Gastrocnemius medialis (tissue), 4 donors: ENCODE measurements around the gene KCNH8. TPM values are rescaled to one million over a fixed set of nuclear protein-coding genes. Genes with fewer than 3 reads are reported as not detected.
"Not testable (repeated sequence)": the region's sequence is repeated elsewhere in the genome, so short reads cannot be mapped to it uniquely, and the experiment has no call there.

ENCODE experiments used
- ATAC-seq, 2 donors: fragments of 150-250 bp; one replicate each; pipeline ENCODE4 v1.9.1; 2016
- DNase-seq, 2 donors: peaks; one replicate each; pipeline ENCODE4 v3.0.0-alpha.2; 2019
- H3K27ac ChIP-seq, 4 donors: fragments of 200-600 bp; sonication (generic); 1 replicate in 1 of 4; 2 replicates in 3 of 4; pipeline ENCODE4 v1.5.1; 2016 to 2018; ENCODE audit warnings: mild to moderate bottlenecking in 2 of 4, moderate library complexity in 1 of 4
- H3K27me3 ChIP-seq, 3 donors: fragments of 200-600 bp; sonication (generic) in 2 of 3; 1 replicate in 1 of 3; 2 replicates in 2 of 3; pipeline versions ENCODE4 v1.5.1 to v1.6.0; 2016 to 2019; ENCODE audit warnings: mild to moderate bottlenecking in 1 of 3, moderate library complexity in 1 of 3
- H3K36me3 ChIP-seq, 2 donors: fragments of 200-600 bp; sonication (generic) in 1 of 2; one replicate each; pipeline ENCODE4 v1.5.1; 2017 to 2018
- H3K4me1 ChIP-seq, 2 donors: fragments of 200-600 bp; sonication (generic) in 1 of 2; one replicate each; pipeline ENCODE4 v1.5.1; 2016 to 2017; ENCODE audit warnings: mild to moderate bottlenecking in 2 of 2
- H3K4me3 ChIP-seq, 4 donors: fragments of 200-600 bp; sonication (generic) in 3 of 4; 1 replicate in 1 of 4; 2 replicates in 3 of 4; pipeline ENCODE4 v1.5.1; 2016 to 2019; ENCODE audit warnings: mild to moderate bottlenecking in 2 of 4
- H3K9me3 ChIP-seq, 3 donors: fragments of 200-600 bp; sonication (generic) in 2 of 3; 1 replicate in 1 of 3; 2 replicates in 2 of 3; pipeline ENCODE4 v1.5.1; 2016 to 2019
- CTCF ChIP-seq, 5 experiments: fragments of 450-650 bp in 3 of 5; fragments of 200-600 bp in 2 of 5; sonication (generic) in 2 of 5; IDR thresholded peaks in 4 of 5; conservative IDR thresholded peaks in 1 of 5; 1 replicate in 4 of 5; 2 replicates in 1 of 5; pipeline ENCODE4 v1.5.1; 2016 to 2019; ENCODE audit warnings: antibody characterized with exemption in 5 of 5, mild to moderate bottlenecking in 3 of 5, moderate library complexity in 3 of 5
- POLR2A ChIP-seq, 2 donors: fragments of 450-650 bp; IDR thresholded peaks; one replicate each; pipeline ENCODE4 v1.6.1; 2017; ENCODE audit warnings: antibody characterized with exemption in 2 of 2, mild to moderate bottlenecking in 2 of 2, moderate library complexity in 2 of 2
- in situ Hi-C, 4 donors: fragments of 200-750 bp; cut with MboI; loops; one replicate each; pipeline versions ENCODE4 v1.15.0 to v1.8.0; 2017; ENCODE audit warnings: low sequenced_read_pairs in 4 of 4
- intact Hi-C: fragments of 100-400 bp; cut with DNase I; formaldehyde crosslinking; loops from one replicate; pipeline ENCODE4 v1.15.1; 2023; ENCODE audit warnings: low total_unique reads
- total RNA-seq, 4 donors: library from RNA; depleted of rRNA; stranded (reverse); fragments of >200 nt; gene quantifications; one replicate each; pipeline versions ENCODE4 v1.1.0 to v1.2.3, GENCODE V29; 2016

The KCNH8 gene
- total RNA-seq, 4 donors from 2014 or later: not detected

- in situ Hi-C loops: no loop called here
- TF ChIP-seq CTCF (IDR thresholded peaks at IDR 0.05 in 4 of 5, conservative IDR thresholded peaks at IDR 0.05 in 1 of 5): no peak
- no peak for TF ChIP-seq POLR2A (IDR thresholded peaks at IDR 0.05)
- intact Hi-C loops: no loop called here
- DNase-seq (no peak), ATAC-seq (no peak)
- Histone ChIP-seq H3K27ac (no peak overlapping the region), H3K36me3 (no peaks in the 10 kb centered on the region), H3K9me3 (no peaks in the 10 kb centered on the region), H3K27me3 (no peaks in the 10 kb centered on the region), H3K4me1 (no peaks in the 10 kb centered on the region), H3K4me3 (no peak overlapping the region)
Observed at GRCh38 chr3:19231792-19232461, 83.6 kb downstream of the KCNH8 start.

GRCh38 chr3:19232566-19232965 is 84.3 kb downstream of the KCNH8 start:
- DNase-seq: no peak
- H3K27ac ChIP-seq: no peak overlapping the region
- H3K27me3 ChIP-seq: no peaks in the 10 kb centered on the region
- H3K9me3 ChIP-seq: no peaks in the 10 kb centered on the region
- no peak for TF ChIP-seq POLR2A (IDR thresholded peaks at IDR 0.05)
- no peak for TF ChIP-seq CTCF (IDR thresholded peaks at IDR 0.05 in 4 of 5, conservative IDR thresholded peaks at IDR 0.05 in 1 of 5)
- no peaks in the 10 kb centered on the region for H3K4me1 ChIP-seq
- no peaks in the 10 kb centered on the region for H3K36me3 ChIP-seq
- ATAC-seq: no peak
- intact Hi-C loops (no loop called here), in situ Hi-C loops (no loop called here)
- no peak overlapping the region for H3K4me3 ChIP-seq

- DNase-seq, H3K27ac ChIP-seq, in situ Hi-C loops, H3K27me3 ChIP-seq, H3K36me3 ChIP-seq, H3K4me1 ChIP-seq, H3K9me3 ChIP-seq, ATAC-seq, intact Hi-C loops, H3K4me3 ChIP-seq: not testable (repeated sequence)
Observed at GRCh38 chr3:19233882-19234784, 85.8 kb downstream of the KCNH8 start.

GRCh38 chr3:19248143-19248542 is 99.8 kb downstream of the KCNH8 start:
- Histone ChIP-seq H3K4me1 (no peaks in the 10 kb centered on the region), H3K27ac (no peak overlapping the region), H3K36me3 (no peaks in the 10 kb centered on the region), H3K4me3 (no peak overlapping the region), H3K27me3 (no peaks in the 10 kb centered on the region), H3K9me3 (no peaks in the 10 kb centered on the region)
- ATAC-seq (no peak), DNase-seq (no peak)
- intact Hi-C loops (no loop called here), in situ Hi-C loops (no loop called here)
- TF ChIP-seq CTCF (IDR thresholded peaks at IDR 0.05 in 4 of 5, conservative IDR thresholded peaks at IDR 0.05 in 1 of 5) (no peak), POLR2A (IDR thresholded peaks at IDR 0.05) (no peak)

- H3K27me3 ChIP-seq: no peaks in the 10 kb centered on the region
- intact Hi-C loops: no loop called here
- TF ChIP-seq CTCF (IDR thresholded peaks at IDR 0.05 in 4 of 5, conservative IDR thresholded peaks at IDR 0.05 in 1 of 5) (no peak), POLR2A (IDR thresholded peaks at IDR 0.05) (no peak)
- ATAC-seq (no peak), DNase-seq (no peak)
- no peaks in the 10 kb centered on the region for H3K36me3 ChIP-seq
- in situ Hi-C loops: no loop called here
- H3K4me1 ChIP-seq: no peaks in the 10 kb centered on the region
- H3K4me3 ChIP-seq: no peak overlapping the region
- H3K9me3 ChIP-seq: no peaks in the 10 kb centered on the region
- H3K27ac ChIP-seq: no peak overlapping the region
Observed at GRCh38 chr3:19248767-19249166, 100.5 kb downstream of the KCNH8 start.
